ENCODE data around the gene ARHGAP15.

ARHGAP15 gene

DNA sequence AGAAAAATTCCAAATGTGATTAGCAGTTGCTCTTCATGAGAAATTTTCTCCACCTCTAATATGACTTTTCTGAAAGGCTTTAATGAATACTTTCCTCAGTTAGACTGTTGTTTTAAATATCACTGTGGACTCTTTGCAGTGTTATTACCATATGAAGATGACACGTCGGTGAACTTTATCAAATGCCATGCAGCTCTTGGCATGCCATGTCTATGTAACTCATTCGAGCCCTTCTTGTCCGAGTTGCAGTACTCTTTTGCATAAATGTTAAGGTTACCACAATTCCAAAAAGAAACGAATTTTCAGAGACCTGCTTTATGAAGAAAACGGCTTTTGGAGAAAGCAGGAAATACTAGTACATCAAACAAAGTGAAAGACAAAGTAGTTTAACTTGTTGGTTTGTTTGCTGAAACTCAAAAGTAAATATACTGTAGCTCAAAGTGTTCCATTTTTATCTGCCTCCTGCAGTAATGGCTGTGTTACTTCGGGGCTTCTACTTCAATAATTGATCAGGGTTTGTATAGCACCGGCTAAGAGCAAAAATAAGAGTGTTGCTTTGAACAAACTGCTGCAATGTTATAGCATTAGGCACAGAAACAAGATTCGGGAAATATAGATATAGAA is 204.1 kb downstream of the ARHGAP15 start:
- DNase-seq (ENCODE audit: extremely low read depth in 1 of 2, low read depth in 1 of 2), result no peak

DNA sequence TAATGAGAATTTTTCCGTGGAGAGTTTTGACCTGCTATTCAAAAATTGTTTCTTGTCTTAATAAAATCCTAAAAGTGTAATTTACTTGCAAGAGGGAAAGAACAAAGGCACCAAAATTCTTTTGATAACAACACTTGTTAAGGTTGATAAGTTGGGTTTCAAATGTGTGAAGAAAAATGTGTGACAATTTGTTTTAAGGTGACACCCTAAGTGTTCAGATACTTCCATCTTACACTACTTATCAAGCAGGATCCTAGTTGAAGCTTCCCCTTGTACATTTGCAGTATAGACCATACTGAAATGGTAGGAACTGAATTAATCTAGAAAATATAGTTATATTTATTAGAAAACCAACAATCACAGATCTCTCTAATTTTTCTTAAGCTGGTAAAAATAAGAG is 204.6 kb downstream of the ARHGAP15 start:
- DNase-seq (ENCODE audit: extremely low read depth in 1 of 2, low read depth in 1 of 2), result no peak

DNA sequence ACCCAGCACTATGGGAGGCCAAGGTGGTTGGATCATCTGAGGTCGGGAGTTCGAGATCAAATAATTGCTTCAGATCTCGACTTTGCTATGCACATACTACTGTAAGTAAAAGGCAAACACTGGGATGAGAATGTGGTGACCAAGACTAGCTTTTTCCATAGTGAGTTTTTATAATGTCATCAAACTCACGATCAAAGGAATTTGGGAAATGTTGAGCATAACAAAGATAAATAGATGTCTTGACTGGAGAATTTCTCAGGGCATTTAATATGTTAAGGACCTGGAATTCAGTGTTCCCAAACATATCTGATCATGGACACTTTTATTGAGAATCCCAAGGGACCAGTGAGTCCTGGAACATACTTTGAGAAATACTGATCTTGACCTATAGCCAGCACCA is 205.6 kb downstream of the ARHGAP15 start:
- DNase-seq (ENCODE audit: extremely low read depth in 1 of 2, low read depth in 1 of 2), result no peak

DNA sequence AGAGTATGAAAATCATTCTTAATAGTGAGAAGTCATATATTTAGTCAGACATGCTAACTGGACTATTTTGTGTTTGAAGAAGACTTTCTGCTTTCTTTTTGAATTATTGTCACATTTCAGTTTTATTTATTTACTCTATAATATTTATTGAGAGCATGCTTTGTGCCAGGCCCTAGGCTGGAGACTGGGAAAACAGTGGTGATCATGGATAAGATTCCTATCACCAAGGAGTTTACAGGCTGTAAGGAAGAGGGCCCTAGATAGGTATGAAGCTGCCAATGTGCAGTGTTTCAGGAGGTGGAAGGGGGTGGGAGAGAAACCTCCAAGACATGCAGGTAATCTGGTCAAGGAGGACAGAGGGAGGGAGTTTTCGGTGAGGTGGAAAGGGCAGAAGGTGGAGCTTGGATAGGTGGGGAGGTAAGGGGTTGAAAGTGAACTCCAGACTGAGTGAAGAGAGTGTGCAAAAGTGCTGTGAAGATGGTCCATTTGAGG is 207.5 kb downstream of the ARHGAP15 start:
- no peak for DNase-seq (ENCODE audit: extremely low read depth in 1 of 2, low read depth in 1 of 2)

DNA sequence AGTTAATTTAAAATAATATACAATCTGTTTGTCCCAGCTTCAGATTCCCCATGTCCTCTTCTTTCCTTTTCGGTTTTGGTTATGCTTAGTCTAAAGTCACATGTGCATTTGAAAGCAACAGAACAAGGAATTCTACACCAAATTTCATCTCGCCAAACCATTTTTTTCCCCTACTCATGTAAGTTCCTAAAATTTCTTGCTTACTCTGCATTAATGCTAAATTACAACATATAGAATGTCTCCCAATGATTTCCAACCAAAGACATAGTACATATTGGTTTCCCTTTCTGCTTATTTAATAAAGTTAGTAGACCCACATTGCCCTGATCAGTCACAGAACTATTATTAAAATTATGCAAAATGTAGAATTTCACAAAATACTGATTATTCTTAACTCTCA is 212.3 kb downstream of the ARHGAP15 start:
- no peak for DNase-seq (ENCODE audit: extremely low read depth in 1 of 2, low read depth in 1 of 2)

DNA sequence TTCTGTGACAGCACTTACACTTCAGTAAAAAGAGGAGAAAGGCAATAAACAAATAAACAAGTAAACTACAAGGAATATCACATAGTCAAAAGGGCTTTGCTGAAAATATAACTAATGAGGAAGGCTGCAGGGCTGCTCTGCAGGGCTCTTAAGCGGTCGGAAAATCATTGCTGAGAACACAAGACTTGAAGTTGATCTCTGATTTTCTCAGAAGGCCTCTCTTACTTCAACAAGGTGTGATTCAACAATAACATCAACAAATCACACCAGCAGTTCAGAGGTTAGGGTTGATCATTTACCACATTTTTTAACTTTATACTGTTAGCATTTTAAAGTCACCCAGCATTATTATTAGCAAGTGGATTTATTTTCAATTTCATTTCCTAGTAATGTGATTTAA is 215.6 kb downstream of the ARHGAP15 start:
- DNase-seq (ENCODE audit: extremely low read depth in 1 of 2, low read depth in 1 of 2), result no peak

DNA sequence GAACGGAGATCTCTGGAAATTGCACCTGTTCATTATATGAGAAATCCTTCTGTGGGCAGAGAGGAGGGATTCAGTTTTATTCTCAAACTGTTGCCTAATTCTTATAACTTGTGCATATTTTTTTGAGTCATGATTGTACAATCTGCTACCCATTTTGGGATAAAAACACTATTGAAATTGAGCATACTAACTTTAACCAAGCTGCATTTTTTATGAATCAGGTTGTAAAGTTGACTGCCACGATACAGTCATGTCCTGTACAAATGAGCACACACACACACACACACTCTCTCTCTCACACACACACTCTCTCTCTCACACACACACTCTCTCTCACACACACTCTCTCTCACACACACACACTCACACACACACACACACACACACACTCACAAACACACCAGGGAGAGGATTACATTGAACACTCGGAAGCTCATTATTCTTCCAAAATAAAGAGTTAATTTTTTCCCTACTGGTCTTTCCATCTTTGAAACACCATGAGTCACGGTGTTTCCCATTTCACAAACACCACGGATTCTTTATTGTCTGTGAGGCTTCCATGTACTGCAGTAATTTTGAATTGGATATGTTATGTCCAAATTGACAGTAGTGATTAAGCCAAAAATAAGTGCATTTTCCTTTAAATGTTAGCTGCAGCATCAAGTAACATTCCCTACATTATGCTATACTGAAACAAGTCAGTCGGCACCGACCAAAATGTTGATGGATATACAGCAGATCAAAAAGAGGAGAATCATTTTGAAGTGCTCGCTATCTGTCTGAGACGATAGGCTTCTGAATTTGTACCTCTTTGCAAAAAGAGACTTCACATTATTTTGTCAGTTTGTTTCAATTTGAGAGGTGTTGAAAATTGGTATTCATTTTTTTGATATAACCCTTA is 216.9 kb downstream of the ARHGAP15 start:
- DNase-seq (ENCODE audit: extremely low read depth in 1 of 2, low read depth in 1 of 2), result no peak

DNA sequence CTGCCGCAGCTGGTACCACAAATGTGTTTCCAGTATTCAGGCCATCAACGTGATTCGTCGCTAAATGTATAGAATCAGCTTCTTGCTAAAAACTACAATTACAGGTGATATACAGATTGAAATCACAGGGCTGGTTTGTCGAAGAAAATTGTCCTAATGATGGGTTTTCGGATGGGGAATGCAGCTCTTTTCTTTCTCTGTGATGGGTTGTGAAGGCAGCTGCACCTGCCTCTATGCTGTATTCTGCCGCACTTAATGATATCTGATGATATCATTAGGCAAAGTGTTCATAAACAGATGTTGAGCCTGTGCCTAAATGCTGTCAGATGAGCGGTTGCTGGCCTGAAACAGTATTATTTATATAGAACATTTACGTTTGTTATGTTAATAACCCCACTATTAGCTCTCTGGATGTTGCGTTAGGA is 218.1 kb downstream of the ARHGAP15 start:
- DNase-seq (ENCODE audit: extremely low read depth in 1 of 2, low read depth in 1 of 2), result no peak

DNA sequence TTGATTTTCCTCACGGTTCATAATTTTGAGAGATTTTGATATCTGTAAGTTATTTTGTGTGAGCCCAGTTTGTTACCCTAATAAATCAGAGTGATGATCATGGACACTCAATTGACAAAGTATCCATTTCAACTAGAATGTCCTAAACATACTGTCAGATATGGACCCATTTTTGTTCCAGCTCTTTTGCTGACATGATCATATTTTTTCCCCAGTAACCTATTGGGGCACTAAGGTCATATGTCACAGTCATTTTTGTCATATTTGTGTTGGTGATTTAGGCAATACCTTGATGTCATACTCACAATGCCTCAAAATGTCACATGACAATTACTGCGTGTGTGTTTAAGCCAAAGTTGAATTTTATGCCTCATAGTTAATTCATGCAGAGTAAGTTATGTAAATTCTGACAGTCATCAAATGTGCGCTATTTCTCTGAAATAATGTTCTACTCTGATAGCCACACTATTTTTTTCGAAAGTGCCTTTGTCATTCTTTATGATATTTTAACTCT is 218.7 kb downstream of the ARHGAP15 start:
- no peak for DNase-seq (ENCODE audit: extremely low read depth in 1 of 2, low read depth in 1 of 2)

DNA sequence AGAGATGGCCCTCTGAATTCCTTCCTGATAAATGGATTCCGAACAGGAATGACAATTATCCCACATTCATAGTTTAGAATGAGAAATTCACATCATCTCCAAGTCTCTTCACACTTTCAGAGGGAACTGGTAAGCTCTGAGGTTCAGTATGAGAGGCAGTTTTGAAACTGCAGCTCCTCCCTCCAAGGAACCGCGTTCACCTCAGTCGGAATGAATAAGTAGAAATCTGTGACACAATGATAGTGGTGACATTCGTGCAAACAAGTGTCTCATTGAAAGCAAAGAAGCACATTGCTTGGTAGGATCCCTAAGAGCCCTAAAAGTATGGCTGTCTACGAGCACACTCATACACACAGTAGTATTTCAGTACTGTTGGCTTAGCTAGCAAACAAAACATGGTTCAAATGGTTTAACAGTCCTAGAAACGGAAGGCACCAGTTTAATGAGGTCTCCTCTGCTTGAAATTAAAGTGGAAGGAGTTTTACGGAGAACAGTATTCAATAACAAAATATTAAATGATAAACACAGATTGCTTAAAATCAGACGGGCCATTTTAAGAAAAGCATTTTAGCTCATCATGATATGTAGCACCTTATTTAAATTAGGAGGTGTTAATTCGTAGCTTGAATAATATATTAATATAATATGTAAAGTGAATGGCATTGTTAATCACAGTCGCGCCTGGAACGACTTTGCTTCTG is 225.0 kb downstream of the ARHGAP15 start:
- no peak for DNase-seq (ENCODE audit: extremely low read depth in 1 of 2, low read depth in 1 of 2)

DNA sequence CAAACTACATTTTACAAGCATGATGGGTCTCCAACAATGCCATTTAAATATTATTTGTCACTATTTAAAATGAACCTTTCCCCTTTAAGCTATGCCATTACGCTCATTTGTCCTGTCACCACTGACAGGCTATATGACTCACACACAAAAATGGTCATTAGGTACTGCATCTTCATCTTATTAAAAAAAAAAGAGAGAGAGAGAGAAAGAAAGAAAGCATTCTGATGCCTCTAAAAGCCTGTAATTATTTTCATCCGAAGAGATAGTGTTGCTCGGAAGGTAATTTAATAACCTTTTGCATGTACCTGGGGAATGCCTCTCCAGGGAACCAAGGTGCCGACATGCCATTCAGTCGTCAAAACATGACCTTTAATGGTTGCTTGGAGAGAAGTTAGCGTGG is 226.7 kb downstream of the ARHGAP15 start:
- DNase-seq (ENCODE audit: extremely low read depth in 1 of 2, low read depth in 1 of 2), result no peak

DNA sequence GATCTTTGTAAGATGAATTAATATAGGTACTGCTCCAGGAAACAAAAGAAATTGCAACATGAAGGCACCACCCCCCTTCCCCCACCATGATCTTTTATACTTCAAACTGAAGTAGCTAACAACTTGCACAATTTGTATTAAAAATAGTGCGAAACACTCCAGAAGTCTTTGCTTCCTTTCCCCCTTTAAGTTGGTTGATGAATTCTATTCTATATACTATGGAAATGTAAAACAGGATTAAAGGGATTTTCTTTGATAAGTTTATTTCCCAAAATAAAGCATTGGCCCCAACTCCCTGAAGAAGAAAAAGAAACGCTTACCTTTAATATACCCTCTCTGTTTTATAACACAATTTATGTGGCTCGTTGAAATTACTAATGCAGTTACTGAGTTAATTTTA is 227.1 kb downstream of the ARHGAP15 start:
- no peak for DNase-seq (ENCODE audit: extremely low read depth in 1 of 2, low read depth in 1 of 2)

DNA sequence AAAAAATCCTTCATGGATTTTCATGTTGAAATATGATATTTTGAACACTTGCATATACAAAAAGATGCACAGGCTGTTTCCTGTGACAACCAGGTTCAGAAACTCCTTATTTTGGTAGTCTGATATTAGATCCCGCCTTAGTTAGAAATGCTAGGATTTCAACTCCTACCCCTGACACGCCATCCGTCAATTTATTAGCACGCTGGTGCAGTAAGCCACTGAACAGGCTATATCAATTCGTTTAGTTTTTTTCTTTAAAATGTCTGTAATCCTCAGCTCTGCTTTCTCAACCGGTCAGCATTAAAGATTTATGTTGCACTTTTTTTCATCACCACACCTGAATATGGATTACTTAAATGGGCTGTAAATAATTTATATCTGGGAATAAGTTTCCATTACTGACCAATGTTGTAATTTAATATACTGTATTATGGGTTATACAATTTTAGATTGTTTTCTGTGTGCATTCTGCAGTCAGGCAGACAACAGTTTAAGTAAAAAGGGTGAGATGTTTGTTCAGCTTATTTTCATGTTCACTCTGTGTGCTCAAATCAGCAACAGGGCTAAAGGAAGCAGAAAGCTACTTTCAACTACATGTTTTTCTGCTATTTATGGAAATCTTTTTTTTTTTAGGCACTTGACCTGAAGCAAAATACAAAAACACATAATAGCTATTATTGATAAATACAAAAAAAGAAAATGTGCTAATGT is 227.7 kb downstream of the ARHGAP15 start:
- DNase-seq (ENCODE audit: extremely low read depth in 1 of 2, low read depth in 1 of 2), result no peak

DNA sequence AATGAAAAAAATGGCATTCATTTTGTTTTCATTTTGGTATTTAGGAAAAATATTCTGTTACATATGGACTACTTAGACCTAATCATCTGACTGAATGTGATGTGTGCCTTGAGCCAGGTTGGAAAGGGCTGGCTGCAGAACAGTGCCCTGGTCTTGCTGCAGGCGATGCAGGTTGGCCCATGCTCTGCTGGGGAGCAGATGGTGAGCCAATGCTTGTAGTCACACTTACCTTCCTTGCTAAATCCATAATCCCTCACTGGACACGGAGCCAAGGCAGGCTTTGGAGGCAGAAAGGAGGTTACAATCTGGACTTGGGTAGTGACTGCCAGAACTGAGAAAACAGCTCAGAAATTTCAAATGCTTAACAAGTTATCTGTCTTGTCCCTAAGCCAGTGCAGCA is 228.7 kb downstream of the ARHGAP15 start:
- DNase-seq (ENCODE audit: extremely low read depth in 1 of 2, low read depth in 1 of 2), result no peak

DNA sequence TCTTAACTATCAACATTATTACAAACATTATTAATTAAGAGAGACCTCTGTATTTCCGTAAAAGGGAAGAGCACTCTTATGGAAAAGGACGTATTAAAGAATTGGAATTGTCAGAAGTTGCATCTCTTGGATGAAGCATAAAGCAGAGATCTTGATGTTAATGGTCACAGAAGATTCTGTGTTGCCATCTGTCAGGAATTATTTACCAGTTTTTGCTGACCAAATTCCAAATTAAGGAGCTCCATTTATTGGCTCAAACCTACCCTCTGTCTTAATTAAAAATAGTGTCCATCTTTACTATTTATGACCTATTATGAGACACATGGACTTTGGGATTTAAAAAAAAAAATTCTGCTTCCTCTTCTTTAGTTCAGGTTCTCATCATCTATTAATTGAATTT is 232.1 kb downstream of the ARHGAP15 start:
- no peak for DNase-seq (ENCODE audit: extremely low read depth in 1 of 2, low read depth in 1 of 2)

DNA sequence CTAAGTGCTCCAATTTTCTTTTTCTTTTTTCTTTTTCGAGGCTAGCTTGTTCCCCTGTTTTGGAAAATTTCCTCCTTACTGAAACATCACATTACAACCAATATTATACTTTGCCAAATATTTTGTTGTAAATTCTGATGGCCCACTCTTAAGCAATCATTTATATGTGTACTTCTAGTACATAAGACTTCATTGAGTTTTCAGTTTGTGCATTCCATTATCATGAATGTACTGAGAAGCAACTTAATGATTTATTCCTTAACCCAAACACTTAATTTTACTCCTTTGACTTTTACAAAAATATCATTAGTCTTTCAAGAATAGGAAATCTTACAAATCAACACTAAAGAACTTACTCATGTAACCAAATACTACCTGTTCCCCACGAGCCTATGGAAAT is 242.4 kb downstream of the ARHGAP15 start:
- no peak for DNase-seq (ENCODE audit: extremely low read depth in 1 of 2, low read depth in 1 of 2)

DNA sequence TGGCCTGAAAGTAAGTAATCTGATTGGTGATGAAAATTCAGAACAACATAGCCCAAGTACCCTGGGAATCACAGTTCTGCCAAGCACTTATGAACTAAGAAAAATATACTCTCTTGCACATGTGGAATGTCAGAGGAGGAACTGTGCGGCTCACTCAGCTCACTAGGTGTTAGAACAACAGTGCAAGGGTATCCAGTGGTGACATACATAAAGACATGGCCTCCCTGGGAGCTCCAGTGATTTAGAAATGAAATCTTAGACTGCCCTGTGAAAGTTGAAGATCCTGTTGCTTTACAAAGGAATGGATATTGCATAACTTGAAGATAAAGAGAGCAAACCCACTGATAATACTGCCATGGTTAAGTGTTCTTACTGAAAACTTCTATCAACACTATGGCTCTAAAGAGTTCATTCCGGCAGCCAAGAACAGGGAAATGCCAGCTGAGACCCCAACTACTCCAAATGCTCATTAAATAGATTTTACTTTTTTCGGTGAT is 246.2 kb downstream of the ARHGAP15 start:
- DNase-seq (ENCODE audit: extremely low read depth in 1 of 2, low read depth in 1 of 2), result no peak

DNA sequence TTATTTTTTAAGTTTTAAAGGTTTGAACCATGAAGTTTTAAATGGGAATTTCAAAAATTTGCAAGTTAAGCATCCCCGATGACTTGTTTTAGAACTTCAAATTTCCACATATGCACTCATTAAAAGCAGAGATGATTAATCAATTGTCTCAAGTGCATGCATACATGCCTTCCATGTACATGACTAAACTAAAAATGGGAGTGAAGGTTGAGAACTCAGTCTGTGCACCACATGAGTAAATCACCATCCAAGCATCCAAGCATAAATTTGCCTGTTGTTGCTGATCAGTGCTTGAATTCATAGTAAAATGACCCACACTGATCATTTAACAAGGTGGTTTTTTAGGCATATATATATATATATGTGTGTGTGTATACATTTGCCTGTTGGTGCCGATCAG is 249.8 kb downstream of the ARHGAP15 start:
- no peak for DNase-seq (ENCODE audit: extremely low read depth in 1 of 2, low read depth in 1 of 2)

DNA sequence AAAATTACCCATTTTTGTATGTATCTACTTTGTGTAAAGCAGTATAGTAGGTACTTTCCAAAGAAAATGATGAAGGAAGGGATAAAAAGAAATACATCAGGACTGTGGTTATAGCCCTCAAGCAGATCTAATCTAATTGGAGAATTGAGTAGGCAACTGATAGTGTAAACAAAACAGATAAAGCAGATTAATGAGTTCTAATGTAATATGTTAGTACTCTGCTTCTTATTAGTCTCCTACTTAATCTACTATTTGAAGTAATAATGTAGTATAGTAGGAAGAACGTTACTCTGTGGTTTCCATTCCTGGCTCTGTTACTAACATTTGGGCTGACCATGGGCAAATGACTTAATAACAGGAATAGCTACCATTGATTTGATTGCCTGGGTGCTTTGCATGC is 250.7 kb downstream of the ARHGAP15 start:
- DNase-seq (ENCODE audit: extremely low read depth in 1 of 2, low read depth in 1 of 2), result no peak

DNA sequence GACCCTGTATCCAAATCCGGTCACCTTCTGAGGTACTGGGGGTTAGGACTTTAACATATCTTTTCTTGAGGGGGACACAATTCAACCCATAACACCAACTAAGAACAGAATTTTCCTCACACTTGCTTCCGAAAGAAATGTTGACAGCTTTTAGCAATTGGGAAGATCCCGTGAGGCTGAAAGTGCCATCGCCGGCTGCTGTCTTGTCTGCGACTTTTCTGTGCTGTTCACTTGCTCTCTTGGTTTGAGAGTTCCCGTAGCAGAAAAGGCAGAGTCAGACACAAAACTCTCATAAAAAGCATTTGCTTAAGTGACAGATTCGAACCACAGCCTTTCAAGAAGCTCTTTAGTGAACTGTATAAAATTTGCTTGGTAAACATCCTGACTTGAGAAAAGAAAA is 253.4 kb downstream of the ARHGAP15 start:
- no peak for DNase-seq (ENCODE audit: extremely low read depth in 1 of 2, low read depth in 1 of 2)

DNA sequence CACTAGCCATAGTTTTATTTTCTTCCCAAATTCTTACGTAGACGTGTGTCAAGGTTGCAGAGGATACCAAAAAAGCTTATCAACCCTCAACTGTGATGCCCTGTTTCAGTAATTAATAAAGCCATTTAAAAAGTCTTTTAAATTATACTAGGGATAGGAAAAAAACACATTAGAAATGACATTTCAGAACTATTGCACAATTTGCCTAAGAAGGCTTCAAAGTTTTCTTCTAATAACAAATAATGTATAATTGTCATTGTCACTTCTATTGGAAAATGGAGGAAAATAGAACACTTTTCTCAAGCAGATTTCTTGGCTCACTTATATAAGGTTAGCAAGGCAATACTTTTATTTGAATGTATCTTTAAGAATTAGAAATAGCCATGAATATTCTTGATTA is 253.8 kb downstream of the ARHGAP15 start:
- no peak for DNase-seq (ENCODE audit: extremely low read depth in 1 of 2, low read depth in 1 of 2)

Data from activated CD8-positive, alpha-beta memory T cell treated with anti-CD3 and anti-CD28 coated beads for 1 hour (primary cell).